Osteoblast (primary cell): ENCODE measurements around the gene NRG3. TPM values are rescaled to one million over a fixed set of nuclear protein-coding genes. Genes with fewer than 3 reads are reported as not detected.

Source experiments
- DNase-seq: peaks from one replicate; pipeline ENCODE4 v3.0.0; 2011; ENCODE audit warnings: low spot score, mixed read lengths; ENCODE audit not compliant: insufficient read length; ENCODE audit errors: missing footprints
- H2AFZ ChIP-seq: 2 replicates; pipeline ENCODE4 v1.6.0; 2011; ENCODE audit warnings: mild to moderate bottlenecking, low read length
- H3K27ac ChIP-seq: 2 replicates; pipeline ENCODE4 v1.5.1; 2011; ENCODE audit warnings: mild to moderate bottlenecking, low read depth, low read length, moderate library complexity
- H3K27me3 ChIP-seq: 2 replicates; pipeline ENCODE4 v1.6.0; 2012; ENCODE audit warnings: mild to moderate bottlenecking, control low read depth, inconsistent platforms, low read length, moderate library complexity; ENCODE audit not compliant: insufficient read depth
- H3K36me3 ChIP-seq: 2 replicates; pipeline ENCODE4 v1.5.1; 2011; ENCODE audit warnings: mild to moderate bottlenecking, low read length, control low read depth, moderate library complexity; ENCODE audit not compliant: insufficient read depth
- H3K4me1 ChIP-seq: 2 replicates; pipeline ENCODE4 v1.5.1; 2011; ENCODE audit warnings: mild to moderate bottlenecking, low read length, control low read depth, moderate library complexity; ENCODE audit not compliant: insufficient read depth
- H3K4me2 ChIP-seq: 2 replicates; pipeline ENCODE4 v1.6.0; 2011; ENCODE audit warnings: mild to moderate bottlenecking, low read length; ENCODE audit not compliant: insufficient read depth
- H3K4me3 ChIP-seq: fragments of 200-600 bp; sonication (generic); 3 replicates; pipeline ENCODE4 v1.5.1; 2012; ENCODE audit warnings: mild to moderate bottlenecking, low read length, inconsistent platforms; ENCODE audit not compliant: insufficient read depth
- H3K79me2 ChIP-seq: 2 replicates; pipeline ENCODE4 v1.6.0; 2012; ENCODE audit warnings: mild to moderate bottlenecking, low read length, control low read depth, inconsistent platforms; ENCODE audit not compliant: insufficient read depth
- H3K9me3 ChIP-seq: 2 replicates; pipeline ENCODE4 v1.5.1; 2011; ENCODE audit warnings: low read depth, low read length, control low read depth
- H4K20me1 ChIP-seq: 2 replicates; pipeline ENCODE4 v1.6.0; 2012; ENCODE audit warnings: mild to moderate bottlenecking, low read length, control low read depth; ENCODE audit not compliant: insufficient read depth
- total RNA-seq: library from RNA; depleted of rRNA; stranded (reverse); fragments of >200 nt; gene quantifications from 2 replicates; pipeline ENCODE4 v1.2.3, GENCODE V29; 2012
- TF ChIP-seq, protein P1 (sequence below): IDR thresholded peaks from 2 replicates; pipeline ENCODE4 v1.5.1; 2011; ENCODE audit warnings: mild to moderate bottlenecking, low read depth, low read length, moderate library complexity; ENCODE audit errors: extremely low read depth

NRG3 gene
- total RNA-seq, 1 donor, result not detected

DNA sequence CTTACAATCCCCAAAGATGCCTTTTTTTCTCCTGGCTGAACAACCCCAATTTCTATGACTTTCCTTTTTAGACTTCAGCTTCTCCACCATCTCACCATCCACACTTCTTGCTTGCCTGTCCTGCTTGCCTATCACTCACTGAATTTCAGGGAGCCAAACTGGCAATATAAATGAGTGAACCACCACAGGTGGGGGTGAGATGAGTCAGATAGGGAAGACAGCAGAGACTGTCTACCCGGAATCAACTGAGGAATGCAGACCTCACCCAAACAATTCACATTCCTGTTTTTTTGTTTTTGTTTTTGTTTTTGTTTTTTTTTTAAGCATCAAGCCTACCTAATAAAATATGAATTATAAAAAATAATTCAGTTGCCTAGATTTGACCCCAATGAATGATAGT, 273.8 kb downstream of the NRG3 start:
- Histone ChIP-seq H3K36me3 (no peaks in the 10 kb centered on the region), H3K4me1 (no peaks in the 10 kb centered on the region), H3K79me2 (no peaks in the 10 kb centered on the region), H2AFZ (no peak overlapping the region), H3K4me2 (no peak overlapping the region), H3K27me3 (no peaks in the 10 kb centered on the region), H4K20me1 (no peaks in the 10 kb centered on the region), H3K9me3 (no peaks in the 10 kb centered on the region), H3K4me3 (no peak overlapping the region), H3K27ac (no peak overlapping the region)
- TF ChIP-seq, protein P1, sequence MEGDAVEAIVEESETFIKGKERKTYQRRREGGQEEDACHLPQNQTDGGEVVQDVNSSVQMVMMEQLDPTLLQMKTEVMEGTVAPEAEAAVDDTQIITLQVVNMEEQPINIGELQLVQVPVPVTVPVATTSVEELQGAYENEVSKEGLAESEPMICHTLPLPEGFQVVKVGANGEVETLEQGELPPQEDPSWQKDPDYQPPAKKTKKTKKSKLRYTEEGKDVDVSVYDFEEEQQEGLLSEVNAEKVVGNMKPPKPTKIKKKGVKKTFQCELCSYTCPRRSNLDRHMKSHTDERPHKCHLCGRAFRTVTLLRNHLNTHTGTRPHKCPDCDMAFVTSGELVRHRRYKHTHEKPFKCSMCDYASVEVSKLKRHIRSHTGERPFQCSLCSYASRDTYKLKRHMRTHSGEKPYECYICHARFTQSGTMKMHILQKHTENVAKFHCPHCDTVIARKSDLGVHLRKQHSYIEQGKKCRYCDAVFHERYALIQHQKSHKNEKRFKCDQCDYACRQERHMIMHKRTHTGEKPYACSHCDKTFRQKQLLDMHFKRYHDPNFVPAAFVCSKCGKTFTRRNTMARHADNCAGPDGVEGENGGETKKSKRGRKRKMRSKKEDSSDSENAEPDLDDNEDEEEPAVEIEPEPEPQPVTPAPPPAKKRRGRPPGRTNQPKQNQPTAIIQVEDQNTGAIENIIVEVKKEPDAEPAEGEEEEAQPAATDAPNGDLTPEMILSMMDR, result no peak
- no peak for DNase-seq

DNA sequence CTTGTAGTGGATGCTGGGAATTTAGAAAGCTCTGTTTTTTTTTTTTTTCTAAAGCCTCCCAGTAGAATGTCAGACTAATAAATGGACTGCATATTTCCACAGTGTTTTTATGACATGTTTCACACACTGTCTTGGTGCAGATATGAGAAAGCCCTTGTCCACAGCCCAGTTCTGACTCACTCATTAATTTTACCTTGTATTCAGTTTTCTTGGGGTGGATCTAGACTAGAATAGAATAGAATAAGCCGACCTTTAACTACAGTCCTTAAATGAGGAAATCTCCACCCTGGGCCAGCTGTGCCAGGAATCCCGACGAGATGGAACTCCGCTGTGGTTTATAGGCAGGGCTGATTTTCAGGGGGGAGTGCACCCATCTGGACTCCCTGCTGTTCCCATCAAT, 274.7 kb downstream of the NRG3 start:
- TF ChIP-seq, protein P1, result no peak
- H3K4me3 ChIP-seq, result no peak overlapping the region
- H3K4me1 ChIP-seq, result no peaks in the 10 kb centered on the region
- no peak for DNase-seq
- H3K27ac ChIP-seq, result no peak overlapping the region
- no peaks in the 10 kb centered on the region for H3K27me3 ChIP-seq
- no peaks in the 10 kb centered on the region for H3K9me3 ChIP-seq
- no peaks in the 10 kb centered on the region for H3K79me2 ChIP-seq
- H2AFZ ChIP-seq, result no peak overlapping the region
- no peak overlapping the region for H3K4me2 ChIP-seq
- H3K36me3 ChIP-seq, result no peaks in the 10 kb centered on the region
- H4K20me1 ChIP-seq, result no peaks in the 10 kb centered on the region

DNA sequence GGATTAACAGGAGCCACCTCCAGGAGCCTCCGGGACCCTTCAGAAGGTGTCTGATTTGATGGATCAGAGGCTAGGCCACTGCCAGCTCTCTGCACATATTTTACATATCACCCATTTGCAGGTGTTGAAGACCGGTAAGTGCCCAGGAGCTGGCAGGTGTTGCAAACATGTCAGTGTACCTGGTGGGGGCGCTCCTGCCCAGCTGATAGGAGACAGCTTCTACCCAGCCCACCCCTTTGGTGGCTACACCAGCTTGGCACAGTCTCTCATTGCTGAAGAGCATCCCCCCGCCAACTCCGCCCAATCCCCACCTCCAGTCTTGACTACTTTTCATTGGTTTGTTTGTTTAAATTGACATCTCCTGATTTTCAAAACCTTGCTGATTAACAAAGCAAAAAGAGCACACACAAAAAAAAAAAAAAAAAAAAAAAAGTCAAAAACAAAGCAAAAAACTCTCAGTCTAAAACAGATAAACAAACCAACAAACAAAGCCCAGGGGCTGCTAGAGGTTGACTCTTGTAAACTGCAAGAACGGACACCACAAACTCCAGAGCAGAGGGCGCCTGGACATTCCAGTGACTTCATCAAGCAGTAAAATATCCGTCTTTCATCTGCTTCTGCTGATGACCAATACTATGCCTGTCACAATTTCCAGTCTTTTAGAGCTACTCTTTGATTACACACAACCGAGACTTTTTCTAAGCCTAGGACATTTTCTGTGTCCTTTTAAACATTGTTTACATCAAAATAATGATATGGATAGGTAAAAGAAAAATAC, 275.3 kb downstream of the NRG3 start:
- no peaks in the 10 kb centered on the region for H3K27me3 ChIP-seq
- H3K4me2 ChIP-seq, result no peak overlapping the region
- no peaks in the 10 kb centered on the region for H3K79me2 ChIP-seq
- no peak overlapping the region for H3K27ac ChIP-seq
- H3K36me3 ChIP-seq, result no peaks in the 10 kb centered on the region
- no peaks in the 10 kb centered on the region for H3K4me1 ChIP-seq
- no peak overlapping the region for H3K4me3 ChIP-seq
- no peaks in the 10 kb centered on the region for H3K9me3 ChIP-seq
- H2AFZ ChIP-seq, result no peak overlapping the region
- TF ChIP-seq, protein P1, result no peak
- DNase-seq, result no peak
- H4K20me1 ChIP-seq, result no peaks in the 10 kb centered on the region

DNA sequence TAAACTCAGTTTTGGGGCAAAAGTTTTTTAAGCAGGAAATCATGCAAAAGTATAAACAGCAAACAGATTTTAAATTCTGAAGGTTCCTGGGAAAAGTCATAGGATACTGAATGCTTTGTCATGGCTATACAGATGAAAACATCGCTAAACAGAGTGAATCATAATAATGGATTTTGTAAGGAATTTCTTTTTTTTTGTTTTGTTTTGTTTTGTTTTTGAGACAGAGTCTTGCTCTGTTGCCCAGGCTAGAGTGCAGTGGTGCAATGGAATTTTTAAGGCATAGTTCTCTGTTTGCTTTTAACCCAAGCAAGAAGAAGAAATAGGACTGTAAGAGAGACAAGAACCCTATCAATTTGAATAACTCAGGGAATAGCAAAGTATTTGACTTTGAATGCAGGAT, 285.3 kb downstream of the NRG3 start:
- Histone ChIP-seq H4K20me1 (no peaks in the 10 kb centered on the region), H3K4me3 (no peak overlapping the region), H3K36me3 (no peaks in the 10 kb centered on the region), H3K27ac (no peak overlapping the region), H3K27me3 (no peaks in the 10 kb centered on the region), H3K4me2 (no peak overlapping the region), H2AFZ (no peak overlapping the region), H3K4me1 (no peaks in the 10 kb centered on the region), H3K9me3 (no peaks in the 10 kb centered on the region), H3K79me2 (no peaks in the 10 kb centered on the region)
- DNase-seq, result no peak
- TF ChIP-seq, protein P1, result no peak
